Right lobe of liver (tissue), 4 donors: Measurements from ENCODE around the gene PSMD2.

ENCODE experiments used
- CTCF ChIP-seq, 4 donors: fragments of 200-600 bp in 3 of 4; fragments of 450-650 bp in 1 of 4; IDR thresholded peaks; one replicate each; pipeline versions ENCODE4 v1.5.1 to v1.8.0; 2016 to 2022; ENCODE audit warnings: antibody characterized with exemption in 4 of 4, mild to moderate bottlenecking in 2 of 4
- POLR2A ChIP-seq: fragments of 450-650 bp; IDR thresholded peaks from one replicate; pipeline ENCODE4 v1.6.1; 2017; ENCODE audit warnings: antibody characterized with exemption, mild to moderate bottlenecking
- donor health status: DM: no; HTN: no; CAD: no.
- donor health status: DM: no; HTN: no; CAD: no.
- donor health status: DM: no; HTN: yes; CAD: no.

- TF ChIP-seq CTCF (IDR thresholded peaks at IDR 0.05) = no peak
- no peak for TF ChIP-seq POLR2A
Measured at GRCh38 chr3:184291044-184291737, 7.8 kb upstream of the PSMD2 start.
